HG03439 (cell line): Measurements from ENCODE around the gene PCP4.

ENCODE experiments used
- ATAC-seq: cut with Tn5 transposase; IDR thresholded peaks from one replicate; pipeline ENCODE4 v1.9.1; 2021; ENCODE audit warnings: mild to moderate bottlenecking, moderate library complexity; ENCODE audit not compliant: unreplicated experiment

PCP4 gene

GRCh38 chr21:39867198-39867650 lies at the start of gene PCP4:
Gene PCP4, plus strand, starts transcription at chr21:39867438. Its CDS starts 64 bp downstream, at chr21:39867502.
- ATAC-seq: no peak

- no peak for ATAC-seq
Observed at GRCh38 chr21:39818557-39818956, 48.7 kb upstream of the PCP4 start.

- no peak for ATAC-seq
Observed at GRCh38 chr21:39822042-39822441, 45.2 kb upstream of the PCP4 start.

GRCh38 chr21:39825250-39825649 lies 42.0 kb upstream of the PCP4 start:
- no peak for ATAC-seq

GRCh38 chr21:39834543-39834942 lies 32.7 kb upstream of the PCP4 start:
- no peak for ATAC-seq

GRCh38 chr21:39837861-39838359 lies 29.3 kb upstream of the PCP4 start:
- no peak for ATAC-seq

- ATAC-seq: no peak
Observed at GRCh38 chr21:39840373-39841097, 26.7 kb upstream of the PCP4 start.

- ATAC-seq: no peak
Observed at GRCh38 chr21:39842741-39843459, 24.3 kb upstream of the PCP4 start.

GRCh38 chr21:39843483-39843882 lies 23.8 kb upstream of the PCP4 start:
- no peak for ATAC-seq

GRCh38 chr21:39843916-39844315 lies 23.3 kb upstream of the PCP4 start:
- ATAC-seq: no peak

GRCh38 chr21:39845571-39846130 lies 21.6 kb upstream of the PCP4 start:
- ATAC-seq: no peak

GRCh38 chr21:39847877-39848276 lies 19.4 kb upstream of the PCP4 start:
- ATAC-seq: no peak

GRCh38 chr21:39849014-39849655 lies 18.1 kb upstream of the PCP4 start:
- no peak for ATAC-seq

GRCh38 chr21:39850333-39850732 lies 16.9 kb upstream of the PCP4 start:
- ATAC-seq: no peak

- ATAC-seq: no peak
Observed at GRCh38 chr21:39851002-39851618, 16.1 kb upstream of the PCP4 start.

- ATAC-seq: no peak
Observed at GRCh38 chr21:39852021-39852721, 15.1 kb upstream of the PCP4 start.

GRCh38 chr21:39852726-39853500 lies 14.3 kb upstream of the PCP4 start:
- no peak for ATAC-seq

- ATAC-seq: no peak
Observed at GRCh38 chr21:39854572-39854971, 12.7 kb upstream of the PCP4 start.

- no peak for ATAC-seq
Observed at GRCh38 chr21:39855595-39855994, 11.6 kb upstream of the PCP4 start.

- no peak for ATAC-seq
Observed at GRCh38 chr21:39860600-39860999, 6.6 kb upstream of the PCP4 start.
